ENCODE measurements around the gene ZBTB14.

Gene ZBTB14

GRCh38 chr18:5285326-5285725 is 10.2 kb downstream of the ZBTB14 start:
- peaks cover 28% of the 10 kb centered on the region for H3K36me3 ChIP-seq (ENCODE audit: control insufficient read depth, low read length)
- H3K9me3 ChIP-seq (ENCODE audit: control insufficient read depth, insufficient read depth, low read length): peaks cover 3% of the 10 kb centered on the region; the same call in 1 of the 2 replicates
- no peak for TF ChIP-seq EZH2phosphoT487 (IDR thresholded peaks at IDR 0.05; ENCODE audit: borderline replicate concordance, low read length)
- TF ChIP-seq, protein P1, sequence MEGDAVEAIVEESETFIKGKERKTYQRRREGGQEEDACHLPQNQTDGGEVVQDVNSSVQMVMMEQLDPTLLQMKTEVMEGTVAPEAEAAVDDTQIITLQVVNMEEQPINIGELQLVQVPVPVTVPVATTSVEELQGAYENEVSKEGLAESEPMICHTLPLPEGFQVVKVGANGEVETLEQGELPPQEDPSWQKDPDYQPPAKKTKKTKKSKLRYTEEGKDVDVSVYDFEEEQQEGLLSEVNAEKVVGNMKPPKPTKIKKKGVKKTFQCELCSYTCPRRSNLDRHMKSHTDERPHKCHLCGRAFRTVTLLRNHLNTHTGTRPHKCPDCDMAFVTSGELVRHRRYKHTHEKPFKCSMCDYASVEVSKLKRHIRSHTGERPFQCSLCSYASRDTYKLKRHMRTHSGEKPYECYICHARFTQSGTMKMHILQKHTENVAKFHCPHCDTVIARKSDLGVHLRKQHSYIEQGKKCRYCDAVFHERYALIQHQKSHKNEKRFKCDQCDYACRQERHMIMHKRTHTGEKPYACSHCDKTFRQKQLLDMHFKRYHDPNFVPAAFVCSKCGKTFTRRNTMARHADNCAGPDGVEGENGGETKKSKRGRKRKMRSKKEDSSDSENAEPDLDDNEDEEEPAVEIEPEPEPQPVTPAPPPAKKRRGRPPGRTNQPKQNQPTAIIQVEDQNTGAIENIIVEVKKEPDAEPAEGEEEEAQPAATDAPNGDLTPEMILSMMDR (IDR thresholded peaks at IDR 0.05; ENCODE audit: low read depth, low read length, poor library complexity, severe bottlenecking): no peak
- no peaks in the 10 kb centered on the region for H4K20me1 ChIP-seq (ENCODE audit: control insufficient read depth, insufficient read depth, low read depth, low read length)
- H3K9me2 ChIP-seq (replicated peaks; ENCODE audit: control insufficient read depth, low read length): no peaks in the 10 kb centered on the region
- H3K27me3 ChIP-seq (ENCODE audit: control insufficient read depth, low read length): no peaks in the 10 kb centered on the region
- H3K4me3 ChIP-seq (ENCODE audit: low read length): no peak overlapping the region
- H3K27ac ChIP-seq (ENCODE audit: low read depth, low read length): no peak overlapping the region
- H3K4me2 ChIP-seq (ENCODE audit: low read length): no peak overlapping the region
- H3K79me2 ChIP-seq (ENCODE audit: control insufficient read depth, low read length): peaks cover 22% of the 10 kb centered on the region
- peaks cover 50% of the 10 kb centered on the region for H3K4me1 ChIP-seq (ENCODE audit: control insufficient read depth, low read length)
- H3F3A ChIP-seq (ENCODE audit: control insufficient read depth, insufficient read depth): peaks cover 7% of the 10 kb centered on the region; the same call in 1 of the 2 replicates

- Histone ChIP-seq H3K9me2 (replicated peaks; ENCODE audit: control insufficient read depth, low read length) (no peaks in the 10 kb centered on the region), H3F3A (ENCODE audit: control insufficient read depth, insufficient read depth) (peaks cover 7% of the 10 kb centered on the region; the same call in 1 of the 2 replicates), H3K36me3 (ENCODE audit: control insufficient read depth, low read length) (peaks cover 23% of the 10 kb centered on the region), H3K27me3 (ENCODE audit: control insufficient read depth, low read length) (no peaks in the 10 kb centered on the region), H3K79me2 (ENCODE audit: control insufficient read depth, low read length) (peaks cover 17% of the 10 kb centered on the region), H3K9me3 (ENCODE audit: control insufficient read depth, insufficient read depth, low read length) (peaks cover 7% of the 10 kb centered on the region; the same call in 1 of the 2 replicates), H3K4me1 (ENCODE audit: control insufficient read depth, low read length) (peaks cover 45% of the 10 kb centered on the region), H4K20me1 (ENCODE audit: control insufficient read depth, insufficient read depth, low read depth, low read length) (no peaks in the 10 kb centered on the region), H3K4me2 (ENCODE audit: low read length) (no peak overlapping the region), H3K4me3 (ENCODE audit: low read length) (no peak overlapping the region), H3K27ac (ENCODE audit: low read depth, low read length) (no peak overlapping the region)
- TF ChIP-seq, protein P1 (IDR thresholded peaks at IDR 0.05; ENCODE audit: low read depth, low read length, poor library complexity, severe bottlenecking): no peak
- no peak for TF ChIP-seq EZH2phosphoT487 (IDR thresholded peaks at IDR 0.05; ENCODE audit: borderline replicate concordance, low read length)
Observed at GRCh38 chr18:5284808-5285207, 10.7 kb downstream of the ZBTB14 start.

- Histone ChIP-seq H3K9me3 (ENCODE audit: control insufficient read depth, insufficient read depth, low read length) (peaks cover 14% of the 10 kb centered on the region), H3K4me1 (ENCODE audit: control insufficient read depth, low read length) (peaks cover 24% of the 10 kb centered on the region), H3K27me3 (ENCODE audit: control insufficient read depth, low read length) (no peaks in the 10 kb centered on the region), H3K79me2 (ENCODE audit: control insufficient read depth, low read length) (peaks cover 4% of the 10 kb centered on the region), H3K9me2 (replicated peaks; ENCODE audit: control insufficient read depth, low read length) (no peaks in the 10 kb centered on the region), H3K4me3 (ENCODE audit: low read length) (no peak overlapping the region), H3F3A (ENCODE audit: control insufficient read depth, insufficient read depth) (no peaks in the 10 kb centered on the region; the same call in 1 of the 2 replicates), H3K27ac (ENCODE audit: low read depth, low read length) (no peak overlapping the region), H3K36me3 (ENCODE audit: control insufficient read depth, low read length) (peaks cover 12% of the 10 kb centered on the region), H4K20me1 (ENCODE audit: control insufficient read depth, insufficient read depth, low read depth, low read length) (no peaks in the 10 kb centered on the region), H3K4me2 (ENCODE audit: low read length) (no peak overlapping the region)
- TF ChIP-seq, protein P1 (IDR thresholded peaks at IDR 0.05; ENCODE audit: low read depth, low read length, poor library complexity, severe bottlenecking): no peak
- TF ChIP-seq EZH2phosphoT487 (IDR thresholded peaks at IDR 0.05; ENCODE audit: borderline replicate concordance, low read length): no peak
Observed at GRCh38 chr18:5282770-5283169, 12.8 kb downstream of the ZBTB14 start.

Measured in DOHH2 (cell line).